Measurements from ENCODE around the gene ZNF614. TPM values are rescaled to one million over a fixed set of nuclear protein-coding genes. Genes with fewer than 3 reads are reported as not detected.
A peak's percentile ranks its signal among the peaks of the same experiment; 100 is the strongest.
"Not testable (repeated sequence)": the region's sequence is repeated elsewhere in the genome, so short reads cannot be mapped to it uniquely, and the experiment has no call there.

The ZNF614 gene
- total RNA-seq, 1 experiment from 2014 or later = 9.9 TPM

GRCh38 chr19:52028780-52029123, 573 bp upstream of the ZNF614 start:
- H4K20me1 ChIP-seq (ENCODE audit: insufficient read depth) = no peaks in the 10 kb centered on the region
- ChIA-PET POLR2A (ENCODE audit: unreplicated experiment) (interaction anchor here (0.7 kb wide), 2 partner anchors 156 to 321 kb away, joined by 3 to 4 read pairs; no protein-coding TSS in a partner anchor), CTCF (no interaction called here)
- peak overlapping the region; percentile 69 for H3K27ac ChIP-seq
- TF ChIP-seq, protein P1, sequence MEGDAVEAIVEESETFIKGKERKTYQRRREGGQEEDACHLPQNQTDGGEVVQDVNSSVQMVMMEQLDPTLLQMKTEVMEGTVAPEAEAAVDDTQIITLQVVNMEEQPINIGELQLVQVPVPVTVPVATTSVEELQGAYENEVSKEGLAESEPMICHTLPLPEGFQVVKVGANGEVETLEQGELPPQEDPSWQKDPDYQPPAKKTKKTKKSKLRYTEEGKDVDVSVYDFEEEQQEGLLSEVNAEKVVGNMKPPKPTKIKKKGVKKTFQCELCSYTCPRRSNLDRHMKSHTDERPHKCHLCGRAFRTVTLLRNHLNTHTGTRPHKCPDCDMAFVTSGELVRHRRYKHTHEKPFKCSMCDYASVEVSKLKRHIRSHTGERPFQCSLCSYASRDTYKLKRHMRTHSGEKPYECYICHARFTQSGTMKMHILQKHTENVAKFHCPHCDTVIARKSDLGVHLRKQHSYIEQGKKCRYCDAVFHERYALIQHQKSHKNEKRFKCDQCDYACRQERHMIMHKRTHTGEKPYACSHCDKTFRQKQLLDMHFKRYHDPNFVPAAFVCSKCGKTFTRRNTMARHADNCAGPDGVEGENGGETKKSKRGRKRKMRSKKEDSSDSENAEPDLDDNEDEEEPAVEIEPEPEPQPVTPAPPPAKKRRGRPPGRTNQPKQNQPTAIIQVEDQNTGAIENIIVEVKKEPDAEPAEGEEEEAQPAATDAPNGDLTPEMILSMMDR (conservative IDR thresholded peaks at IDR 0.05) = no peak
- no peak for TF ChIP-seq EZH2 (IDR thresholded peaks at IDR 0.05; ENCODE audit: low read depth)
- H3K36me3 ChIP-seq (ENCODE audit: low read depth) = peaks cover 44% of the 10 kb centered on the region
- intact Hi-C loops (cut with micrococcal nuclease; ENCODE audit: unreplicated experiment) = loop anchor here (1.0 to 5.0 kb wide), 3 partner anchors 20 to 126 kb away; partner anchors contain the start of genes ZNF350 and ZNF432
- H3K79me2 ChIP-seq (ENCODE audit: low read depth) = peaks cover 16% of the 10 kb centered on the region
- TSS peak; percentile 62 for BruUV-seq (replicated peaks)
- no peaks in the 10 kb centered on the region for H3K9me2 ChIP-seq (ENCODE audit: insufficient read depth)
- H3F3A ChIP-seq (ENCODE audit: insufficient read depth, low read depth) = peaks cover 6% of the 10 kb centered on the region; the same call in 1 of the 2 replicates
- peak overlapping the region; percentile 76 for H3K4me2 ChIP-seq
- no peaks in the 10 kb centered on the region for H3K27me3 ChIP-seq (ENCODE audit: insufficient read depth, low read depth)
- DNase-seq = no peak
- H2AFZ ChIP-seq = peak overlapping the region; percentile 89
- peak overlapping the region; percentile 79 for H3K4me3 ChIP-seq
- H3K4me1 ChIP-seq (replicated peaks; ENCODE audit: insufficient read depth) = peaks cover 7% of the 10 kb centered on the region; the same call in 1 of the 2 replicates
- H3K9me3 ChIP-seq (ENCODE audit: insufficient read depth, low read depth) = peaks cover 75% of the 10 kb centered on the region

DNA sequence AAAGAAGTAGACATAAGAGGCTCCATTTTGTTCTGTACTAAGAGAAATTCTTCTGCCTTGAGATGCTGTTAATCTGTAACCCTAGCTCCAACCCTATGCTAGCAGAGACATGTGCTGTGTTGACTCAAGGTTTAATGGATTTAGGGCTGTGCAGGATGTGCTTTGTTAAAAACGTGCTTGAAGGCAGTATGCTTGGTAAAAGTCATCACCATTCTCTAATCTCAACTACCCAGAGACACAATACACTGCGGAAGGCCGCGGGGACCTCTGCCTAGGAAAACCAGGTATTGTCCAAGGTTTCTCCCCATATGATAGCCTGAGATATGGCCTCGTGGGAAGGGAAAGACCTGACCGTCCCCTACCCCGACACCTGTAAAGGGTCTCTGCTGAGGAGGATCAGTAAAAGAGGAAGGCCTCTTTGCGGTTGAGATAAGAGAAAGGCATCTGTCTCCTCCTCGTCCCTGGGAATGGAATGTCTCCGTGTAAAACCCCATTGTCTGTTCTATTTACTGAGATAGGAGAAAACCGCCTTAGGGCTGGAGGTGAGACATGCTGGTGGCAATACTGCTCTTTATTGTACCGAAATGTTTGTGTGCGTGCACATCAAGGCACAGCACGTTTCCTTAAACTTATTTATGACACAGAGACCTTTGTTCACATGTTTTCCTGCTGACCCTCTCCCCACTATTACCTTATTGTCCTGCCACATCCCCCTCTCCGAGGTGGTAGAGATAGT, 1.8 kb downstream of the ZNF614 start:
- H2AFZ ChIP-seq; DNase-seq; H3K9me2 ChIP-seq (ENCODE audit: insufficient read depth); H3K4me1 ChIP-seq (replicated peaks; ENCODE audit: insufficient read depth); BruUV-seq (replicated peaks); H3K27me3 ChIP-seq (ENCODE audit: insufficient read depth, low read depth); CTCF ChIA-PET; H4K20me1 ChIP-seq (ENCODE audit: insufficient read depth); H3K27ac ChIP-seq; H3F3A ChIP-seq (ENCODE audit: insufficient read depth, low read depth); POLR2A ChIA-PET (ENCODE audit: unreplicated experiment): not testable (repeated sequence)
- H3K9me3 ChIP-seq (ENCODE audit: insufficient read depth, low read depth) = peaks cover 63% of the 10 kb centered on the region
- 0 out of 2 replicates have a peak overlapping the region, but pooled peaks have one; percentile 76 for H3K4me2 ChIP-seq
- H3K4me3 ChIP-seq = peak overlapping the region; percentile 79; the same call in 1 of the 2 replicates
- peaks cover 52% of the 10 kb centered on the region for H3K36me3 ChIP-seq (ENCODE audit: low read depth)
- H3K79me2 ChIP-seq (ENCODE audit: low read depth) = peaks cover 16% of the 10 kb centered on the region
- intact Hi-C loops (cut with micrococcal nuclease; ENCODE audit: unreplicated experiment) = loop anchor here (5.0 kb wide), 1 partner anchor 124 kb away; no protein-coding TSS in a partner anchor

GRCh38 chr19:52024478-52024877, 3.7 kb downstream of the ZNF614 start:
- intact Hi-C loops (cut with micrococcal nuclease; ENCODE audit: unreplicated experiment); POLR2A ChIA-PET (ENCODE audit: unreplicated experiment); H4K20me1 ChIP-seq (ENCODE audit: insufficient read depth): not testable (repeated sequence)

DNA sequence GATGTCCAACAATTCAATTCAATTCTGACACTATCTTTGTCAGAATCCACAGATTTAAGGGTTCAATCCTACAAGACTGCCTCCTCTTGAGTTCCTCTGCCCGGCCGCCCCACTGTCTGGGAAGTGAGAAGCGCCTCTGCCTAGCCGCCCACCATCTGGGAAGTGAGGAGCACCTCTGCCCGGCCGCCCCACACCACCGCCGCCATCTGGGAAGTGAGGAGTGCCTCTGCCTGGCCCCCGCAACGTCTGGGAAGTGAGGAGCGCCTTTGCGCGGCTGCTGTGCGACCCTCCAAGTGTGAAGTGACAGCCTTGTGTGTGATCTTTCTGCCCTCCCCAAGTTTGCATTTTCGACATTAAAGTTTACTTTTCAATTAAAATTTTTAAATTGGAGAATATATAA, 6.0 kb downstream of the ZNF614 start:
- POLR2A ChIA-PET (ENCODE audit: unreplicated experiment) = no interaction called here
- H3K9me3 ChIP-seq (ENCODE audit: insufficient read depth, low read depth) = peaks cover 80% of the 10 kb centered on the region
- no peak overlapping the region for H3K27ac ChIP-seq
- H2AFZ ChIP-seq = no peak overlapping the region
- no peaks in the 10 kb centered on the region for H4K20me1 ChIP-seq (ENCODE audit: insufficient read depth)
- H3K4me3 ChIP-seq = no peak overlapping the region
- TF ChIP-seq, protein P1 (conservative IDR thresholded peaks at IDR 0.05) = no peak
- TF ChIP-seq EZH2 (IDR thresholded peaks at IDR 0.05; ENCODE audit: low read depth) = no peak
- no peak for DNase-seq
- no TSS peak for BruUV-seq (replicated peaks)
- H3K36me3 ChIP-seq (ENCODE audit: low read depth) = peaks cover 93% of the 10 kb centered on the region
- H3K27me3 ChIP-seq (ENCODE audit: insufficient read depth, low read depth) = no peaks in the 10 kb centered on the region
- CTCF ChIA-PET = no interaction called here
- H3K4me1 ChIP-seq (replicated peaks; ENCODE audit: insufficient read depth) = no peaks in the 10 kb centered on the region
- peaks cover 8% of the 10 kb centered on the region for H3K79me2 ChIP-seq (ENCODE audit: low read depth)
- intact Hi-C loops (cut with micrococcal nuclease; ENCODE audit: unreplicated experiment) = no loop called here
- H3F3A ChIP-seq (ENCODE audit: insufficient read depth, low read depth) = no peaks in the 10 kb centered on the region
- H3K4me2 ChIP-seq = no peak overlapping the region
- H3K9me2 ChIP-seq (ENCODE audit: insufficient read depth) = no peaks in the 10 kb centered on the region

More at GRCh38 chr19:52024478-52024877, 3.7 kb downstream of the ZNF614 start:
- H3F3A ChIP-seq (ENCODE audit: insufficient read depth, low read depth); H3K4me3 ChIP-seq; BruUV-seq (replicated peaks); H3K27ac ChIP-seq; DNase-seq; H3K27me3 ChIP-seq (ENCODE audit: insufficient read depth, low read depth); H3K4me1 ChIP-seq (replicated peaks; ENCODE audit: insufficient read depth); H3K9me2 ChIP-seq (ENCODE audit: insufficient read depth); H3K4me2 ChIP-seq; H2AFZ ChIP-seq; CTCF ChIA-PET: not testable (repeated sequence)
- H3K9me3 ChIP-seq (ENCODE audit: insufficient read depth, low read depth) = peaks cover 66% of the 10 kb centered on the region
- peaks cover 71% of the 10 kb centered on the region for H3K36me3 ChIP-seq (ENCODE audit: low read depth)
- peaks cover 16% of the 10 kb centered on the region for H3K79me2 ChIP-seq (ENCODE audit: low read depth)

Measured in PC-9 (cell line).